Measurements from ENCODE around the gene SLC35A2. TPM values are rescaled to one million over a fixed set of nuclear protein-coding genes. Genes with fewer than 3 reads are reported as not detected.

The SLC35A2 gene
- total and polyA plus RNA-seq, 2 of the 4 experiments (the other 2 are of a cell fraction) = 10.8 to 48.3 TPM

GRCh38 chrX:48920718-48921104 lies 9.3 kb upstream of the SLC35A2 start:
- in situ Hi-C loops (cut with MboI; ENCODE audit: low sequenced_read_pairs) (no loop called here), intact Hi-C loops (cut with micrococcal nuclease) (no loop called here), dilution Hi-C loops (cut with HindIII; ENCODE audit: low sequenced_read_pairs, unreplicated experiment) (no loop called here)
- no peak overlapping the region for H2AFZ ChIP-seq (replicated peaks; ENCODE audit: low read length, poor library complexity)
- H2BK5ac ChIP-seq (ENCODE audit: low read depth, low read length, poor library complexity, severe bottlenecking) = no peak overlapping the region
- H2BK15ac ChIP-seq (ENCODE audit: low read depth, low read length) = no peak overlapping the region
- H3K9me3 ChIP-seq (ENCODE audit: control insufficient read depth, insufficient read depth, low read length) = no peaks in the 10 kb centered on the region; the same call in 1 of the 2 replicates
- DNase-seq = no peak
- H3K4me2 ChIP-seq (ENCODE audit: low read depth, low read length) = no peak overlapping the region
- no peak overlapping the region for H3K23ac ChIP-seq (ENCODE audit: low read depth, low read length)
- TF ChIP-seq, protein P1, sequence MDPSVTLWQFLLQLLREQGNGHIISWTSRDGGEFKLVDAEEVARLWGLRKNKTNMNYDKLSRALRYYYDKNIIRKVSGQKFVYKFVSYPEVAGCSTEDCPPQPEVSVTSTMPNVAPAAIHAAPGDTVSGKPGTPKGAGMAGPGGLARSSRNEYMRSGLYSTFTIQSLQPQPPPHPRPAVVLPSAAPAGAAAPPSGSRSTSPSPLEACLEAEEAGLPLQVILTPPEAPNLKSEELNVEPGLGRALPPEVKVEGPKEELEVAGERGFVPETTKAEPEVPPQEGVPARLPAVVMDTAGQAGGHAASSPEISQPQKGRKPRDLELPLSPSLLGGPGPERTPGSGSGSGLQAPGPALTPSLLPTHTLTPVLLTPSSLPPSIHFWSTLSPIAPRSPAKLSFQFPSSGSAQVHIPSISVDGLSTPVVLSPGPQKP (IDR thresholded peaks at IDR 0.05; ENCODE audit: borderline replicate concordance, low read depth, low read length) = no peak
- TF ChIP-seq MAFK (IDR thresholded peaks at IDR 0.05; ENCODE audit: low read depth, low read length) (no peak), MXI1 (IDR thresholded peaks at IDR 0.05; ENCODE audit: borderline replicate concordance, low read depth, low read length) (no peak), POLR2A (IDR thresholded peaks at IDR 0.05; ENCODE audit: low read depth, low read length) (no peak), BHLHE40 (IDR thresholded peaks at IDR 0.05; ENCODE audit: low read depth, low read length) (no peak), FOS (IDR thresholded peaks at IDR 0.05; ENCODE audit: low read depth, low read length) (no peak), MAZ (IDR thresholded peaks at IDR 0.05; ENCODE audit: borderline replicate concordance, low read depth, low read length) (no peak), CHD1 (IDR thresholded peaks at IDR 0.05; ENCODE audit: low read depth, low read length) (no peak), NFE2L2 (IDR thresholded peaks at IDR 0.05; ENCODE audit: low read depth, low read length) (no peak)
- TF ChIP-seq, protein P2, sequence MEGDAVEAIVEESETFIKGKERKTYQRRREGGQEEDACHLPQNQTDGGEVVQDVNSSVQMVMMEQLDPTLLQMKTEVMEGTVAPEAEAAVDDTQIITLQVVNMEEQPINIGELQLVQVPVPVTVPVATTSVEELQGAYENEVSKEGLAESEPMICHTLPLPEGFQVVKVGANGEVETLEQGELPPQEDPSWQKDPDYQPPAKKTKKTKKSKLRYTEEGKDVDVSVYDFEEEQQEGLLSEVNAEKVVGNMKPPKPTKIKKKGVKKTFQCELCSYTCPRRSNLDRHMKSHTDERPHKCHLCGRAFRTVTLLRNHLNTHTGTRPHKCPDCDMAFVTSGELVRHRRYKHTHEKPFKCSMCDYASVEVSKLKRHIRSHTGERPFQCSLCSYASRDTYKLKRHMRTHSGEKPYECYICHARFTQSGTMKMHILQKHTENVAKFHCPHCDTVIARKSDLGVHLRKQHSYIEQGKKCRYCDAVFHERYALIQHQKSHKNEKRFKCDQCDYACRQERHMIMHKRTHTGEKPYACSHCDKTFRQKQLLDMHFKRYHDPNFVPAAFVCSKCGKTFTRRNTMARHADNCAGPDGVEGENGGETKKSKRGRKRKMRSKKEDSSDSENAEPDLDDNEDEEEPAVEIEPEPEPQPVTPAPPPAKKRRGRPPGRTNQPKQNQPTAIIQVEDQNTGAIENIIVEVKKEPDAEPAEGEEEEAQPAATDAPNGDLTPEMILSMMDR (conservative IDR thresholded peaks at IDR 0.05; ENCODE audit: low read depth, low read length) = no peak
- no peak overlapping the region for H2BK120ac ChIP-seq (ENCODE audit: low read depth, low read length)
- peaks cover 4 to 21% of the 10 kb centered on the region in 2 experiments; a peak in 2 of 4 replicates for H3K79me1 ChIP-seq (ENCODE audit: low read depth in 1 of 2, low read length in 2 of 2)
- H3K14ac ChIP-seq (replicated peaks; ENCODE audit: low read depth, low read length) = no peak overlapping the region
- ChIA-PET POLR2A (ENCODE audit: unreplicated experiment) (no interaction called here), CTCF (no interaction called here)
- no peak for ATAC-seq (ENCODE audit: low read depth)
- peaks cover 3% of the 10 kb centered on the region; the same call in 1 of the 2 replicates for H3K4me1 ChIP-seq (ENCODE audit: control insufficient read depth, insufficient read depth, low read length)
- no peak overlapping the region for H4K91ac ChIP-seq (ENCODE audit: insufficient read depth, low read depth, low read length)
- no peak overlapping the region for H2AK5ac ChIP-seq (ENCODE audit: low read depth, low read length)
- H2AK9ac ChIP-seq (replicated peaks; ENCODE audit: low read depth, low read length, poor library complexity) = no peak overlapping the region
- H3K4me3 ChIP-seq (ENCODE audit: insufficient read depth, low read depth, low read length) = no peak overlapping the region
- H3K27ac ChIP-seq (ENCODE audit: insufficient read depth, low read length) = no peak overlapping the region
- no peaks in the 10 kb centered on the region for H3K27me3 ChIP-seq (ENCODE audit: control insufficient read depth, insufficient read depth, low read length)
- peaks cover 16% of the 10 kb centered on the region; the same call in 1 of the 2 replicates for H4K20me1 ChIP-seq (ENCODE audit: insufficient read depth, low read length)
- BruUV-seq (replicated peaks) = no TSS peak
- no peak overlapping the region for H3K18ac ChIP-seq (ENCODE audit: low read depth, low read length)
- peaks cover 20% of the 10 kb centered on the region for H3K36me3 ChIP-seq (ENCODE audit: control insufficient read depth, insufficient read depth, low read length)
- peaks cover 5% of the 10 kb centered on the region; the same call in 1 of the 2 replicates for H3K9me1 ChIP-seq (ENCODE audit: insufficient read depth, low read length)
- H2BK20ac ChIP-seq (ENCODE audit: low read depth, low read length) = no peak overlapping the region
- H3K56ac ChIP-seq (ENCODE audit: extremely low read depth, insufficient read depth, low read length) = no peak overlapping the region
- no CpG with 5 or more reads among the region's 4 CpGs for WGBS, 2 experiments (ENCODE audit: extremely low coverage in 2 of 2, insufficient read length in 1 of 2)
- H3K9ac ChIP-seq (ENCODE audit: low read depth, low read length) = no peak overlapping the region
- H4K8ac ChIP-seq (ENCODE audit: low read depth in 2 of 2, low read length in 2 of 2) = no peak overlapping the region
- no peak overlapping the region for H4K5ac ChIP-seq (ENCODE audit: low read depth, low read length)
- no peak overlapping the region for H3K4ac ChIP-seq (ENCODE audit: low read depth, low read length)

Data from IMR-90 (cell line).